Activated CD4-positive, alpha-beta T cell treated with anti-CD3 and anti-CD28 coated beads, Interleukin-2, Interleukin-6, amounts not matched to agents 100 ng/mL and 50 ng/mL, durations not matched to agents 16 hours and 8 hours (primary cell): ENCODE measurements around the gene TANGO2.

Experiments
- DNase-seq: peaks from one replicate; pipeline ENCODE4 v3.0.0-alpha.2; 2020

Gene TANGO2

GRCh38 chr22:19984201-19984753 lies 36.6 kb upstream of the TANGO2 start:
- DNase-seq = peak; percentile 19

DNA sequence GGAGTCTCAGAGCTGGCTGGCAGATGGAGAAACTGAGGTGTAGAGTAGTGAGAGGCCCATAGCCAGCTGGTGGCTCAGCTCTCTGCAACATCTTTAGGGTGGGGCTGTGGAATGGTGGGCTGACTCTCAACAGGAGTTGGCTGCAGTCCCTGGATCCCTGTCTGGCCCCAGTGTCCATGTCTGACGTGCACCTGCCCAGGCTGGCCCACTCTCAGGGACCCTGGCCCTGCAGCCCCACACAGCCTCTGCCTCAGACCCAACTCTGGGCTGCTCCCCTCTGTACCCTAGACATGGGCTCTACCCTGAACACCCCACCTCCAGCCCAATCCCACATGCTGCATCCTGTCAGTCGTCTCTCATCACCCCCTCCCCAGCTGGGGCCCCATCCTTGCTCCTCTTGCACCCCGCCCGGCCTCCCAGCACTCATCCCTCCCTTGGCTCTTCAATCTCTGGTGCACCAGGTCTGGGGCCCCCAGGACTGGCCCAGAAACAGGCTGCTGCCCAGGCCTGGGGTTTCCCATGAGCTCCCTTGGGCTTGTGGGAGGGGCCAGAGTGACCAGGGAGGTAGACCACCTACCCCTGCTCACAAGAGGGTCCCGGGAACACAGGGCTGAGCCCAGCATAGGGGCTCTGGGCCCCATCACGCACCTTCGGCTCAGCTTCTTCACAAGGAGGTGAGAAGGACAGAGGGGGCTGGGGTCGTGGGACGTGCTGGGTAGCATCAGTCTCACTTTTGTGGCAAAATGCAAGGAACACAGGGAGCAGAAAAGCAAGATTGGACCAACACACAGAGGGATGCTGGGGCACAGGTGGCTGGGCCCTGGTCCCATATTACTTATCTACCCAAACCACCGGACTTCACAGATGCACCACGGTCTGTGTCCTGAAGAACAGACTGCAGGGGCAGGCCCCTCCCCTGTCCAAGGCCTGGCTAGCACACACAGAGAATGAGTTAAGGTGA lies 35.8 kb upstream of the TANGO2 start:
- no peak for DNase-seq

DNA sequence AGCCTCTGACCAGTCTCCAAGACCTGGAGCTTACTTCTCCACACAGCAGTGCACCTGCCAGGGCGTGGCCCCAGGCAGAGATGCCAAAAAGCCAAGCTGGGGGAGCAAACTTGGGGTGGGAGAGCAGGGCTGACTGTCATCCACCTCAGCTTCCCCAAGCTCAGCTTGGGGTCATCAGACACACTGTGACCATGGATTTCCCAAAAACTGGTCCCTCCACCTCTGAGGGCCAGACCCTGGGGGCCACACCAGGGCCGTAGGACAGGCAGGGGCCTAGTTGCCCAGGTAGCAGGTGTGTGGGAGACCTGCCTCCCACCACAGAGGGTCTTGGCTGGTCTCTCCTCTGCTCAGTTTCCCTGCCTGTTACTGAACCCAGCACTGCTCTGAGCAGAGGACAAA lies 34.9 kb upstream of the TANGO2 start:
- no peak for DNase-seq

GRCh38 chr22:19986410-19987341 lies 34.2 kb upstream of the TANGO2 start:
- DNase-seq = peak; percentile 71

DNA sequence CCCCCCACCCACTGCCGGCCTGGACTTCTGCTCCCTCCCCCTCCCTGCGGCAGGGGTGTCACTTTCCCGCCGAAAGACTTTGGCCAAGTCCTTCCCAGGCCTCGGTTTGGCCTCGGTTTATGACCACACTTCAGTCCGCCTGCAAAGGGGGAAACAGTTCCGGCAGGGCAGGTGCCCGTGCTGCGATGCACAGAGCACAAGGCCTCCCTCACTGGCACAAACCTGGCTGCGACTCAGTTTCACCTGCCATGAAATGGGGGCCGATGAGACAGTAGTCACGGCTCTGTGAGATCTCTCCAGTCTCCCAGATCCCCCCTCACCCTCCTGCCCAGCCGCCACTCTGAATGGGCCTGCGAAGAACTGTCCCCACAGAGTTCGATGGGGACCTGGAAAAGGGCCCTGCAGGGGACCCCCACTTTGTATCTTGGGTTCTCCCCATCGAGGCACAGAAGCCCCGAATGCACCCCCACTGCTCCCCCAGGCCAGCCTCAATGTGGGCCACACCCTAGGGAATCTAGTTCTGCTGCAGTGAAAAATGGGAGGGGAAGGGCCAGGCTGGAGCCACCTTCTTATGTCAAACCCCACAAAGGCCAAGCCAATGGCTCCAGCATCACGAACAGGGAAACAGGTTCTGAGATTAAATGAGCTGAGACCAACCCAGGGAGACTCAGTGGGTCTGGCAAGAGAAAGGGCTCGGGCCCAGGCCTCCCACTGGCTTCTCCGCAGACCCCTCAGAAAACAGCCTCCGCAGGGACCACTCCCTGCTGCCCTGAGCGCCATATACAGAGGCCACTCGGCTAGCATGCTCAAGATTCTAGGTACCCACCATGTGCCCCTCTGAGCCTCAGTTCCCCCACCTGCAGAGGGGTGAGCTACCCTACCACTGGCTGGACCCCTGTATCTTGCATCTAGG lies 33.3 kb upstream of the TANGO2 start:
- no peak for DNase-seq

- DNase-seq = no peak
Measured at GRCh38 chr22:19988331-19988808, 32.5 kb upstream of the TANGO2 start.

DNA sequence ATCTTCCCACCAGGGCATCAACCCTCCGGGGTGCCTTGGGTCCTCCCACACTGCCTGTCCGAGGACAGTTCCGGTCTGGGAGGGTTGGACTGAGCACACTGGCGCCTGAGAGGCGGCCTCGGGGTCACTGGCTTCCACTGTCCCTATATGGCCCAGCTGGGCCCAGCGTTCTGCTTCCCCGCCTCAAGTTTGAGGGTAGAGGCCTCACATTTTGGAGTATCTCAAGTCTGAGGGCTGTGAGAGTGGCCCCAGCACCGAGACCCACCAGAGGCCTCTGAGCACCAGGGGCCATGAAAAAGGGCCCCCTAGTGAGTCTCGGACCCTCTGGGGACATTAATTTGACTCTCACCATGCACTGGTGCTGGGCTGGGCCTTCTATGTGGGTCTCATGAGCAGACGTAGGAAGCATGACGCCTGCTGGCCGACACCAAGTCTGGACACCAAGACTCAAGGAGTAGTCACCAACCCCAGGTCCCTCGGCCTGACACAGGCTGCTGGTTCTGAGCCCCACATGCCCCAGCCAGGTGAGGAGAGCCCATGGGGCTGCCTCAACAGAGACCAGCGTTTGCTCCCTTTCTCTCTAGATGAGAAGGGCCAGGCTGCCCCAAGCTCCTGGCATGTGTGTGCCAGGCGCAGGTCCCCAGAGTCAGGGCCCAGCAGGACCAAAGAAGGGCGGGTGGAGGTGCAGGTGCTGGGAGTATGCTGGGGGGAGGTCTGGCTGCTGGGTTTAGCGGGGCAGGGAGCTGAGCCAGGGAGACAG lies 31.8 kb upstream of the TANGO2 start:
- no peak for DNase-seq

- DNase-seq = no peak
Measured at GRCh38 chr22:19989725-19990067, 31.2 kb upstream of the TANGO2 start.

GRCh38 chr22:19990188-19990587 lies 30.7 kb upstream of the TANGO2 start:
- DNase-seq = no peak

GRCh38 chr22:19990609-19991394 lies 30.1 kb upstream of the TANGO2 start:
- no peak for DNase-seq

GRCh38 chr22:19991395-19991644 lies 29.6 kb upstream of the TANGO2 start:
- no peak for DNase-seq

DNA sequence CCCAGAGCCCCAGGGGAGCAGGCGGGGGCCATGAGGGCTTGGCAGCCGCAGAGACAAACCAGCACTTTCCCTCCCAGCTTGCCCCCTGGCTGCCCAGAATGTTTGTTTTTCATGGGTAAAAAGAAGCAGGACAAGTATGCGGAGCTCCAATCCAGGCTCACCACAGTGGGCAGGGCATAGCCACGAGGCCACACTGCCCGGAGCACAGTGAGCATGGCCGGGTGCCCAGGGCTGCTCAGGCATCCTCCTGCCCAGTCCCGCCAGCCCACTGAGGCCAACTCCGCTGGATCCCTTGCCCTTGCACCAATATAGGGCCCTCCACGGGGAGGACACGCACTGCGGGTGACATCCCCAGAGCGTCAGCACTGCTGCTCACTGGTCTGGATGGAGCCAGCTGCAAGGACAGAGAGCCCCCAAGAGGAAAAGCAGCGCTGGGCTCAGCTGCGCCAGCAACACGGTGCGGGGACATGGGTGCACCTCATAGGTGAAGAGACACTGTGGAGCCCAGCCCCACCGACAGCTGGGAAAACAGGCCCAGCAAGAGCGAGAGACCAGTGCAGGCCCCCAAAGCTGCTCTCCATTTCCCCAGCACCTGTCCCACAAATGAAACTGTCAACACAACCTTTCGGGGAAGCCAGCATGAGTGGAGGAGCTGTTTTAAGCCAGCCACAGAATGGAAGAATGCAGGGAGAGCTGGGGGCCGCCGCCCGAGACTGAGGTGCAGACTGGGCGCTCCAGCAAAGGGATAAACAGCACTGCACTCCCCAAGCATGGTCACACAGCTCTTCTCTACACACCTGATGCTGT lies 29.1 kb upstream of the TANGO2 start:
- DNase-seq = no peak

DNA sequence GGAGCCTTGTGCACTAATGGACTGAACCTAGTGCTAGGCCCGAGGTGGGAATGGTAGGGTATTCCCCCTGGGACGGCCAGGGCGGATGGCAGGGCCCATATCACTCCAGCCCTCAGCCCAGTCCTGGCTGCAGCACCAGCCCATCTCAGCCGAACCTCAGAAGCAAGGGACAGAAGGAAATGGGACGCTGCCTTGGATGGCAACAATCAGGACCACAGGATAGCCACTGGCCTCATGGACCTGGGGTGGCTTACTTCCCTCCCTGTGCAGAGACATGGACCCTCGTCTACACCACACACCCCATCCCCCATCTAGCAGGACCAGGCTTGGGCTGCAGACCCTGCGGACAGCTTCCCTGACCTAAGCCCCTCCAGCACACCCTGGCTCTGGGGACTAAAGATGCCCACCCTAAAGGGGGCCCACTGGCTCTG lies 28.4 kb upstream of the TANGO2 start:
- no peak for DNase-seq

DNA sequence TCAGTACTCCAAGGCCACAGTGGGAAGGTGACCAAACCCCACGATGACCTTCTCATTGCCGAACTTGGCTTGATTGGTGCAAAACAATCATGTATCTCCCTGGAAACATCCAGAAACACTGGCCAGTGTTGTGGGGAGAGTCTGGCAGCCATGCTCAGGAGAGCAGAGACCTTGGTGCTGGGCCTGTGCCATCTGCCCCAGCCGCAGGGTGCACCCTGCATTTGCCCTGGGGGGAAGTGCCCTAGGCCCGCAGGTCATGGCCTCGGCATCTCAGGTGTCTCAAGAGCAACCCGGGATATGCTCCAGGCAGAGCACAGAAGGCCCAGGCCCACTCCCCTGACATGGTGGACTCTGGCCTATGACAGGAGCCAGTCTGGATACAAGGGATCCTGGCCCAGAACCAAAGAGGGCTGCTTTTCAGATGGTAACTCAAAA lies 28.0 kb upstream of the TANGO2 start:
- DNase-seq = no peak

DNA sequence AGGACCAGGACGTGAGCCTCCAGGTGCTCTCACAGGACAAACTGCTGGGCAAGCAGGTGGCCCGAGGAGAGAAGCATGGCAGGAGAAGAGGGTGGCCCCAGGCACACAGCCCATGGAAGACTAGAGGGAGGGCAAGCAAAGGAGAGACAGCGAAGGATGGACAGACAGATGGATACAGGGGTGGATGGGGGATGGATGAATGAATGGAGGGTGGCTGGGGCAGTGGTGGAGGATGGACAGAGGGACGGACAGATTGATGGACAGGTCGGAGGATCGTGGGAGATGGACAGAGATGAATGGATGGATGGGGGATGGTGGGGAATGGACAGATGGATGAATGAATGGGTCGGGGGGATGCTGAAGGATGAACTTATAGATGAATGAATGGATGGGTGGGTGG lies 27.0 kb upstream of the TANGO2 start:
- DNase-seq = no peak

- no peak for DNase-seq
Measured at GRCh38 chr22:19994851-19995610, 25.9 kb upstream of the TANGO2 start.

- DNase-seq = no peak
Measured at GRCh38 chr22:19995611-19996339, 25.1 kb upstream of the TANGO2 start.

- no peak for DNase-seq
Measured at GRCh38 chr22:19996694-19997384, 24.1 kb upstream of the TANGO2 start.
